HepG2 (cell line): ENCODE measurements around the gene CHP1. TPM values are rescaled to one million over a fixed set of nuclear protein-coding genes. Genes with fewer than 3 reads are reported as not detected.

Experiments used
- CCAR2 ChIP-seq: fragments of 200-400 bp; formaldehyde crosslinking; optimal IDR thresholded peaks from 2 replicates; pipeline ENCODE3; 2018; ENCODE audit warnings: low read depth, mild to moderate bottlenecking, low read length, moderate library complexity
- FOSL2 ChIP-seq: sonication (generic); formaldehyde crosslinking; IDR thresholded peaks from 2 replicates; pipeline ENCODE4 v1.4.0; 2020; ENCODE audit warnings: missing genetic modification reagents
- GABPA ChIP-seq, 2 experiments: IDR thresholded peaks; 2 replicates each; pipeline ENCODE4 v1.6.1; 2011 to 2016; ENCODE audit warnings: low read depth in 2 of 2, low read length in 1 of 2, missing biosample characterization in 1 of 2, missing genetic modification characterization in 1 of 2
- GATAD2A ChIP-seq: IDR thresholded peaks from 2 replicates; pipeline ENCODE4 v1.6.1; 2016
- JUN ChIP-seq: sonication (generic); formaldehyde crosslinking; IDR thresholded peaks from 2 replicates; pipeline ENCODE4 v1.4.0; 2020; ENCODE audit warnings: mild to moderate bottlenecking, missing genetic modification reagents
- NFYB ChIP-seq: sonication (generic); formaldehyde crosslinking; IDR thresholded peaks from 2 replicates; pipeline ENCODE4 v1.4.0; 2020; ENCODE audit warnings: missing genetic modification reagents
- SMARCE1 ChIP-seq: fragments of 450-650 bp; IDR thresholded peaks from 2 replicates; pipeline ENCODE4 v1.6.1; 2017; ENCODE audit warnings: borderline replicate concordance
- YEATS2 ChIP-seq: sonication (generic); formaldehyde crosslinking; IDR thresholded peaks from 2 replicates; pipeline ENCODE4 v1.4.0; 2020; ENCODE audit warnings: missing genetic modification reagents, borderline replicate concordance
- ZFP82 ChIP-seq: sonication (generic); formaldehyde crosslinking; IDR thresholded peaks from 2 replicates; pipeline ENCODE4 v1.5.1; 2020; ENCODE audit warnings: mild to moderate bottlenecking, missing genetic modification reagents, borderline replicate concordance
- ZNF205 ChIP-seq: IDR thresholded peaks from 2 replicates; pipeline ENCODE4 v1.6.1; 2018; ENCODE audit warnings: missing biosample characterization, missing genetic modification reagents
- ZNF557 ChIP-seq: sonication (generic); formaldehyde crosslinking; IDR thresholded peaks from 2 replicates; pipeline ENCODE4 v1.4.0; 2020; ENCODE audit warnings: missing genetic modification reagents
- polyA plus RNA-seq, 8 experiments: library from polyadenylated mRNA; depleted of rRNA in 3 of 8; stranded (reverse) in 7 of 8; unstranded in 1 of 8; fragments of >200 nt; fragmentation: Illumina TruSeq in 4 of 8; extraction: Trizol in 4 of 8; gene quantifications; 2 replicates each; pipeline versions ENCODE4 v1.2.1 to v1.2.3, GENCODE V29; 2011 to 2016; ENCODE audit warnings: low read depth in 4 of 8, missing spikeins in 1 of 8, mixed read lengths in 1 of 8; ENCODE audit not compliant: insufficient read depth in 1 of 8
- total RNA-seq, 5 experiments: library from RNA; depleted of rRNA; stranded (reverse); fragments of >200 nt; fragmentation: Illumina TruSeq; extraction: Trizol; gene quantifications; 2 replicates each; pipeline ENCODE4 v1.2.3, GENCODE V29; 2016; ENCODE audit warnings: low read depth in 1 of 5
- TF ChIP-seq, protein P1 (sequence below): sonication (generic); formaldehyde crosslinking; IDR thresholded peaks from 2 replicates; pipeline ENCODE4 v1.9.0; 2021; ENCODE audit warnings: missing genetic modification reagents, borderline replicate concordance
- TF ChIP-seq, protein P2 (sequence below): sonication (generic); formaldehyde crosslinking; IDR thresholded peaks from 2 replicates; pipeline ENCODE4 v1.5.0; 2020; ENCODE audit warnings: missing genetic modification reagents
- TF ChIP-seq, protein P3 (sequence below): sonication (generic); formaldehyde crosslinking; IDR thresholded peaks from 2 replicates; pipeline ENCODE4 v1.4.0; 2020; ENCODE audit warnings: missing genetic modification reagents
- TF ChIP-seq, protein P4 (sequence below): sonication (generic); formaldehyde crosslinking; IDR thresholded peaks from 2 replicates; pipeline ENCODE4 v1.8.0; 2022; ENCODE audit warnings: mild to moderate bottlenecking, missing genetic modification reagents
- TF ChIP-seq, protein P5 (sequence below): IDR thresholded peaks from 2 replicates; pipeline ENCODE4 v1.6.1; 2016; ENCODE audit warnings: missing genetic modification reagents, missing compliant biosample characterization
- TF ChIP-seq, protein P6 (sequence below): sonication (generic); formaldehyde crosslinking; IDR thresholded peaks from 2 replicates; pipeline ENCODE4 v1.8.0; 2022; ENCODE audit warnings: missing genetic modification reagents, mild to moderate bottlenecking, moderate library complexity, borderline replicate concordance
- TF ChIP-seq, protein P7 (sequence below): sonication (generic); formaldehyde crosslinking; conservative IDR thresholded peaks from 2 replicates; pipeline ENCODE4 v1.8.1; 2023; ENCODE audit warnings: missing genetic modification reagents

CHP1 gene
- total and polyA plus RNA-seq, 2 of the 13 experiments (the other 11 are each of a cell fraction or from before 2014, with no cell fraction given) = 49.6 to 76.4 TPM

DNA sequence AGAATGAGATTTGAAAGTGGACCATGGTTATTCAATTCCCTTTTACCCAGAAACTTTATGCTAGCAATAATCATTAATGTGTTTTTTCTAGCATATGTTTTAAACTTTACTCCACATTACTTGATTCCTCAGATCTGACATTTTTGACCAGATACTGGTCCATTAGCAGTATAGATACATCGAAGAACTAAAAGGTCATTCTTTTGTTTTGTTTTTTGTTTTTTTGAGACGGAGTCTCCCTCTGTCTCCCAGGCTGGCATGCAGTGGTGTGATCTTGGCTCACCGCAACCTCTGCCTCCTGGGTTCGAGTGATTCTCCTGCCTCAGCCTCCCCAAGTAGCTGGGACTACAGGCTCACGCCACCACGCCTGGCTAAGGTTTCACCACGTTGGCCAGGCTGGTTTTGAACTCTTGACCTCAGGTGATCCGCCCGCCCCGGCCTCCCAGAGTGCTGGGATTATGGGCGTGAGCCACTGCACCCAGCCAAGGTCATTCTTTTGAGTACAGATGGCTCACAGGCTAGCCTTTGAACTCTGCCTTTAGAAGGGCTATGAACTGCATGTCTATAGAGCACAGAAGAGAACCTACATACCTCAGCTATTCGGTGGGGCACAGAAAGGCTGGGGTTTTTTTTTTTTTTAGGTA is 28.6 kb downstream of the CHP1 start (continued):
- TF ChIP-seq, protein P1, sequence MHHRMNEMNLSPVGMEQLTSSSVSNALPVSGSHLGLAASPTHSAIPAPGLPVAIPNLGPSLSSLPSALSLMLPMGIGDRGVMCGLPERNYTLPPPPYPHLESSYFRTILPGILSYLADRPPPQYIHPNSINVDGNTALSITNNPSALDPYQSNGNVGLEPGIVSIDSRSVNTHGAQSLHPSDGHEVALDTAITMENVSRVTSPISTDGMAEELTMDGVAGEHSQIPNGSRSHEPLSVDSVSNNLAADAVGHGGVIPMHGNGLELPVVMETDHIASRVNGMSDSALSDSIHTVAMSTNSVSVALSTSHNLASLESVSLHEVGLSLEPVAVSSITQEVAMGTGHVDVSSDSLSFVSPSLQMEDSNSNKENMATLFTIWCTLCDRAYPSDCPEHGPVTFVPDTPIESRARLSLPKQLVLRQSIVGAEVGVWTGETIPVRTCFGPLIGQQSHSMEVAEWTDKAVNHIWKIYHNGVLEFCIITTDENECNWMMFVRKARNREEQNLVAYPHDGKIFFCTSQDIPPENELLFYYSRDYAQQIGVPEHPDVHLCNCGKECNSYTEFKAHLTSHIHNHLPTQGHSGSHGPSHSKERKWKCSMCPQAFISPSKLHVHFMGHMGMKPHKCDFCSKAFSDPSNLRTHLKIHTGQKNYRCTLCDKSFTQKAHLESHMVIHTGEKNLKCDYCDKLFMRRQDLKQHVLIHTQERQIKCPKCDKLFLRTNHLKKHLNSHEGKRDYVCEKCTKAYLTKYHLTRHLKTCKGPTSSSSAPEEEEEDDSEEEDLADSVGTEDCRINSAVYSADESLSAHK (CRISPR knock-in tag) = no peak
- TF ChIP-seq CCAR2 (no peak), GABPA (IDR thresholded peaks at IDR 0.05; ENCODE audit: low read depth, low read length) (no peak), GABPA (CRISPR knock-in tag; IDR thresholded peaks at IDR 0.05; ENCODE audit: low read depth) (peak; percentile 27; the same call in 1 of the 2 replicates), NFYB (CRISPR knock-in tag) (0 out of 2 replicates have a peak, but pooled peaks have one; percentile 37), YEATS2 (CRISPR knock-in tag) (no peak), SMARCE1 (no peak), ZFP82 (no peak), GATAD2A (CRISPR knock-in tag) (peak; percentile 84), ZNF557 (CRISPR knock-in tag) (0 out of 2 replicates have a peak, but pooled peaks have one; percentile 28), JUN (CRISPR knock-in tag) (peak; percentile 49; the same call in 1 of the 2 replicates), FOSL2 (CRISPR knock-in tag) (peak; percentile 74), ZNF205 (peak; percentile 69; the same call in 1 of the 2 replicates)
- TF ChIP-seq, protein P2, sequence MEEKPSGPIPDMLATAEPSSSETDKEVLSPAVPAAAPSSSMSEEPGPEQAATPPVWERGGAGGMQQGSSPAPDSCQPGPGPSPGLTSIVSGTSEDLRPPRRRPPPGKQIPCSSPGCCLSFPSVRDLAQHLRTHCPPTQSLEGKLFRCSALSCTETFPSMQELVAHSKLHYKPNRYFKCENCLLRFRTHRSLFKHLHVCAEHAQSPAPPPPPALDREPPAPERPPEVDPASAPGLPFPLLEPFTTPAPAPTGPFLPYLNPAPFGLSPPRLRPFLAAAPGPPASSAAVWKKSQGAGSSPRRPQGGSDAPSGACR (CRISPR knock-in tag) = peak; percentile 70; the same call in 1 of the 2 replicates
- TF ChIP-seq, protein P3, sequence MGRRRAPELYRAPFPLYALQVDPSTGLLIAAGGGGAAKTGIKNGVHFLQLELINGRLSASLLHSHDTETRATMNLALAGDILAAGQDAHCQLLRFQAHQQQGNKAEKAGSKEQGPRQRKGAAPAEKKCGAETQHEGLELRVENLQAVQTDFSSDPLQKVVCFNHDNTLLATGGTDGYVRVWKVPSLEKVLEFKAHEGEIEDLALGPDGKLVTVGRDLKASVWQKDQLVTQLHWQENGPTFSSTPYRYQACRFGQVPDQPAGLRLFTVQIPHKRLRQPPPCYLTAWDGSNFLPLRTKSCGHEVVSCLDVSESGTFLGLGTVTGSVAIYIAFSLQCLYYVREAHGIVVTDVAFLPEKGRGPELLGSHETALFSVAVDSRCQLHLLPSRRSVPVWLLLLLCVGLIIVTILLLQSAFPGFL = no peak
- TF ChIP-seq, protein P4, sequence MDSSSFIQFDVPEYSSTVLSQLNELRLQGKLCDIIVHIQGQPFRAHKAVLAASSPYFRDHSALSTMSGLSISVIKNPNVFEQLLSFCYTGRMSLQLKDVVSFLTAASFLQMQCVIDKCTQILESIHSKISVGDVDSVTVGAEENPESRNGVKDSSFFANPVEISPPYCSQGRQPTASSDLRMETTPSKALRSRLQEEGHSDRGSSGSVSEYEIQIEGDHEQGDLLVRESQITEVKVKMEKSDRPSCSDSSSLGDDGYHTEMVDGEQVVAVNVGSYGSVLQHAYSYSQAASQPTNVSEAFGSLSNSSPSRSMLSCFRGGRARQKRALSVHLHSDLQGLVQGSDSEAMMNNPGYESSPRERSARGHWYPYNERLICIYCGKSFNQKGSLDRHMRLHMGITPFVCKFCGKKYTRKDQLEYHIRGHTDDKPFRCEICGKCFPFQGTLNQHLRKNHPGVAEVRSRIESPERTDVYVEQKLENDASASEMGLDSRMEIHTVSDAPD (CRISPR knock-in tag) = peak; percentile 99
- TF ChIP-seq, protein P5, sequence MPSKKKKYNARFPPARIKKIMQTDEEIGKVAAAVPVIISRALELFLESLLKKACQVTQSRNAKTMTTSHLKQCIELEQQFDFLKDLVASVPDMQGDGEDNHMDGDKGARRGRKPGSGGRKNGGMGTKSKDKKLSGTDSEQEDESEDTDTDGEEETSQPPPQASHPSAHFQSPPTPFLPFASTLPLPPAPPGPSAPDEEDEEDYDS (CRISPR knock-in tag) = peak; percentile 13; the same call in 1 of the 2 replicates
- TF ChIP-seq, protein P6, sequence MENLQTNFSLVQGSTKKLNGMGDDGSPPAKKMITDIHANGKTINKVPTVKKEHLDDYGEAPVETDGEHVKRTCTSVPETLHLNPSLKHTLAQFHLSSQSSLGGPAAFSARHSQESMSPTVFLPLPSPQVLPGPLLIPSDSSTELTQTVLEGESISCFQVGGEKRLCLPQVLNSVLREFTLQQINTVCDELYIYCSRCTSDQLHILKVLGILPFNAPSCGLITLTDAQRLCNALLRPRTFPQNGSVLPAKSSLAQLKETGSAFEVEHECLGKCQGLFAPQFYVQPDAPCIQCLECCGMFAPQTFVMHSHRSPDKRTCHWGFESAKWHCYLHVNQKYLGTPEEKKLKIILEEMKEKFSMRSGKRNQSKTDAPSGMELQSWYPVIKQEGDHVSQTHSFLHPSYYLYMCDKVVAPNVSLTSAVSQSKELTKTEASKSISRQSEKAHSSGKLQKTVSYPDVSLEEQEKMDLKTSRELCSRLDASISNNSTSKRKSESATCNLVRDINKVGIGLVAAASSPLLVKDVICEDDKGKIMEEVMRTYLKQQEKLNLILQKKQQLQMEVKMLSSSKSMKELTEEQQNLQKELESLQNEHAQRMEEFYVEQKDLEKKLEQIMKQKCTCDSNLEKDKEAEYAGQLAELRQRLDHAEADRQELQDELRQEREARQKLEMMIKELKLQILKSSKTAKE (CRISPR knock-in tag) = peak; percentile 77
- TF ChIP-seq, protein P7, sequence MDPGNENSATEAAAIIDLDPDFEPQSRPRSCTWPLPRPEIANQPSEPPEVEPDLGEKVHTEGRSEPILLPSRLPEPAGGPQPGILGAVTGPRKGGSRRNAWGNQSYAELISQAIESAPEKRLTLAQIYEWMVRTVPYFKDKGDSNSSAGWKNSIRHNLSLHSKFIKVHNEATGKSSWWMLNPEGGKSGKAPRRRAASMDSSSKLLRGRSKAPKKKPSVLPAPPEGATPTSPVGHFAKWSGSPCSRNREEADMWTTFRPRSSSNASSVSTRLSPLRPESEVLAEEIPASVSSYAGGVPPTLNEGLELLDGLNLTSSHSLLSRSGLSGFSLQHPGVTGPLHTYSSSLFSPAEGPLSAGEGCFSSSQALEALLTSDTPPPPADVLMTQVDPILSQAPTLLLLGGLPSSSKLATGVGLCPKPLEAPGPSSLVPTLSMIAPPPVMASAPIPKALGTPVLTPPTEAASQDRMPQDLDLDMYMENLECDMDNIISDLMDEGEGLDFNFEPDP (CRISPR knock-in tag) = no peak
